OCI-LY3 (cell line): ENCODE results near the gene RBM42.

Experiments
- CTCF ChIP-seq: fragments of 200-600, 300-600 bp; sonication (generic); IDR thresholded peaks from 2 replicates; pipeline ENCODE4 v1.5.1; 2014; ENCODE audit warnings: antibody characterized with exemption, low read length, low read depth
- EZH2phosphoT487 ChIP-seq: fragments of 200-600 bp; shearing (Covaris generic); IDR thresholded peaks from 2 replicates; pipeline ENCODE4 v1.6.1; 2018; ENCODE audit warnings: antibody characterized with exemption, mixed run types, low read depth

- no peak for TF ChIP-seq CTCF
- TF ChIP-seq EZH2phosphoT487, result no peak
Measured at GRCh38 chr19:35607661-35608060, 21.2 kb upstream of the RBM42 start.
